Stimulated activated CD4-positive, alpha-beta T cell treated with anti-CD3 and anti-CD28 coated beads, Interleukin-1b, Interleukin-23, amount 100 ng/mL, for 4 hours (primary cell): ENCODE results near the gene ALK.

Experiments used
- DNase-seq, 2 donors: peaks; one replicate each; pipeline ENCODE4 v3.0.0-alpha.2; 2020; ENCODE audit warnings: low read depth in 2 of 2

ALK gene

DNA sequence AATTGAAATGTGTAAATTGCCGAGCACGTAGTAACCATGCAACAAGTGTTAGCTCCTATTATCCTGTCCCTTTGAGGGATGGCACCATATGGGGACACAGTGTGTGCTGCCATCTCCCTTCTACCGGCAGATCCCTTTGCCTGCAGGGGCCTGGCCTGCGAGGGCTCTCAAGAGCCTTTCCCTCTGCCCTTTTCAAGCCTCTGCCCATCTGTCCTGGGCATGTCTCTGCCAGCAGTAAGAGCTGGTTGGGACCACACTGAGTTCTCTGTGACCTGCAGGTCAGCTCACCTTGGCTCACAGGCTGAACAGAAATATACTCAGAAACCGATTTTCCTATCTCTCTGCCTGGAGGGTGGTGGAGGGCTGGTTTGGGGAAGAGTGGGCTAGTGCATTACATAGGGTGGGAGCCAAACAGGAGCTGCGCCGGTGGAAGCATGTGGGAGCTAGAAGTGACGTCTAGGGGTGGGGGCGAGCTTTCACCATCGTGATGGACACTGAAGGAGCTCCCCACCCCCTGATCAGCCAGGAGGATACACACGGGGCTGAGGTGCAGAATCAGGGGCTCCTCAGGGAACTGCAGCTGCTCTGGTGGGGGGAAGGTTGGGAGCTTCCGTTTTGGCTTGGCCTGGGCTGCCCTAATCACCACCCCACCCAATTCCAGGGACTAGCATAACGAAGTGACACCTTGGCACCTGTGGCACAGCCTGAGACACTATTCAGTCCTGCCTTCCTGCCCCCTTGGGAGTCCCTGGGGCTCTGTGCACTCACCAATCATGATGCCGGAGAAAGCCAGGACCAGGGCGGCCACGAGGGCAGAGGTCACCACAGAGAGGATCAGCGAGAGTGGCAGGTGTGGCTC, 696.5 kb downstream of the ALK start:
- DNase-seq: no peak

DNA sequence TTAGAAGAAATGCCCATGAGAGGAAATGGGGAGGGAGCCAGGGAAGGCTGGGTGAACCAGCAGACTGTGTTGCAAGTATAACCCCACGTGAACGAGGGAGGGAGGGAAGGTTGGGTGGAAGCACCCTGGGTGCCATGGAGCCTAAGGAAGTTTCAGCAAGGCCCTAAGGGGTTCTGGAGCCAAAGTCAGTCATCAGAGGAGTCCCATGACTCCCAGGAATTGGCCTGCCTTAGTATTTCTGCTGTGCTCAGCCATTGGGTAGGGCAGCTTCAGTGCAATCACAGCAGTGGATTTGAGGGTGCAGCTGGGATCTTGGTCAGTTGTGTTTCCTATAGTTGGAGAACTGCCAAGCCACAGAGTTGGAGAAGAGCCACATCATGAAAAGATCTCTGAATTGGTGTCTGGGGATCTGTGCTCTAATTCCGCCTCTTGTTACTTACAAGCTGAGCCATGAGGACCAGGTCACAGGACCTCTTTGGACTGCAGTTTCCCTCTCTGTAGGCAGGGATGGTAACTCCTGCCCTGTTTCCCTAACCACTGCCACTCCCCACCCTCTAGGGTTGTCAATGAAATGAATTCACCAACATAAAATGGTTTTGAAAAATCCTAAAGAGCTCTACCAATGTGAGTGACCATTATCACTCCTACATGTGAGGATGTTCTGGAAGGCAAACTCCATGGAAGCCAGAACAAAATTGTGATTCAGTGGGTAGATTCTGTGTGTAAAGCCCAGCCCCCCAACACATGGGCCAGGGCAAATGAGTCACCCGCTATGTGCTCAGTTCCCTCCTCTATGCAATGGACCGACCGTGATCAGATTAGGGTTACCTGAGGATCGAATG, 697.3 kb downstream of the ALK start:
- no peak for DNase-seq

GRCh38 chr2:29223257-29223656, 698.1 kb downstream of the ALK start:
- DNase-seq: no peak

DNA sequence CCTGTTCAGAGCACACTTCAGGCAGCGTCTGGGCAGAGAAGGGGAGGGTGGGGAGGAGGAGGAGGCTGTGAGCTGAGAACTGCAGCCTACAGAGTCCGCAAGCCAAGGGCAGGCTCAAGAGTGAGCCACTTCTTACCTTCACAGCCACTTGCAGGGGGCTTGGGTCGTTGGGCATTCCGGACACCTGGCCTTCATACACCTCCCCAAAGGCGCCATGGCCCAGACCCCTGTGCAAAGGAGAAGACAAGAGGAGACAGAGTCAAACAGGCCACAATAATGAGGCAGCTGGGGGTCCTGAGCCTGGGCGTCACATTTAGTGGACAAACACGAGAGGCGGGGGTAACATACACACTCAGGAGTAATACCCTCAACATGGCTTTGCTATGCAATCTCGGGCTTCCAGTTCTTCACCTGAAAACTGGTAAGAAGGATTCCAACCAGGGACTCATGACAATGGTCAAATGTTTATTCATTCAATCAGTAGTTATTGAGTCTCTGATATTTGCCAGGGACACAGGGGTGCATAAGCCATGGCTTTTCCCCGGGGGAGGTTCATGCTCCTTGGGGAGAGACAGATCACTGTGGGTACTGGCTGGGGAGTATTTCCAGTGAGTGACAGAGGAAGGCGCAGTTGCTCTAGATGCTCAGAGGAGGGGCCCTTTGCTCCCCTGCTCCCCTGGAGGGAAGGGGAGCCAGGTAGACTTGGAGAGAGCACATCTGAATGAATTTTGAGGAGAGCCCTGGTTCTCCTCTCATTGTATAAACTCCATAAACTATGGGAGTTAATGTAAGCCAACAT, 698.8 kb downstream of the ALK start:
- DNase-seq: no peak

DNA sequence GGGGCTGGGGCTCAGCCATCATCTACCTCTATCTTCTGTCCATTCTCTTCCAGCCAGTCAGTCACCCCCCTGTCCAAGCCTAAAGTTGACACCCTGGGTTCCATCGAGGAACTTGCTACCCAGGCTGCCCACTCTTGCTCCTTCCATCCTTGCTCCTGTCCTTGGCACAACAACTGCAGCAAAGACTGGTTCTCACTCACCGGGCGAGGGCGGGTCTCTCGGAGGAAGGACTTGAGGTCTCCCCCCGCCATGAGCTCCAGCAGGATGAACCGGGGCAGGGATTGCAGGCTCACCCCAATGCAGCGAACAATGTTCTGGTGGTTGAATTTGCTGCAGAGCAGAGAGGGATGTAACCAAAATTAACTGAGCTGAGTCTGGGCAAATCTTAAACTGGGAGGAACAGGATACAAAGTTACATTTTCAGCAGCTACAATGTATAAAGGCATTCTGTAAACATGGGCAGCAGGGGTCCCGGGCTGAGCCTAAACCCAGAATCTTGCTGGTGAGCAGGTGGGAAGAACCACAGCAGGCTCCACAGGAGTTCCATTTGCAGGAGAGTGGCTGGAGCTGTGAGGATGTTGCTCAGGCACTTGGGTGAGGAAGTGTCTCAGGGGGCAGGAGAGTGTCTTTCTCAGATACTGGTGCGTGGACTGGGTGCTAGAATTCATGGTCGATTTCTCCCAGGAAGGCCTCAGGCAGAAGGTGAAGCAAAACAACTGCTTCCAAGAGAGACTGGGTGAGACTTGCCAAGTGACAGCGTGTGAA, 700.7 kb downstream of the ALK start:
- DNase-seq: no peak

DNA sequence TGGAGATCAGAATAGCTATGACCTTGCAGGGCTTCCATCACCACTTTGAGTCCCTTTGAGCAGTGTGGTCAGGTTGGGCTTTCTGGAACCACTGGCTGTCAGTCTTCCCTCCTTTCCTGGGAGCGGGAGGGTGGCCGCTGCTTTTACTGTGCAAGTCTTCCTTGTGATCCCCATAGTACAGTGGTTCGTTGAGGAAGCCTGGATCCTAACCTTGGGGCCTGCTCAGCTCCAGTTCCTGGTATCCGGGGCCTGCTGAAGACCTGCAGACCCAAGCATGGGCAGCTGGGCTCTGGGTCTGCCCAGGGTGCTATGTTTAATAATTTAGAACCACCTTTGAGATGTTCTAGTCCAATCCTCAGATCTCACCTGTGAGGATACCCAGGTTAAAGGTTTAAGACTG, 702.0 kb downstream of the ALK start:
- DNase-seq: no peak

DNA sequence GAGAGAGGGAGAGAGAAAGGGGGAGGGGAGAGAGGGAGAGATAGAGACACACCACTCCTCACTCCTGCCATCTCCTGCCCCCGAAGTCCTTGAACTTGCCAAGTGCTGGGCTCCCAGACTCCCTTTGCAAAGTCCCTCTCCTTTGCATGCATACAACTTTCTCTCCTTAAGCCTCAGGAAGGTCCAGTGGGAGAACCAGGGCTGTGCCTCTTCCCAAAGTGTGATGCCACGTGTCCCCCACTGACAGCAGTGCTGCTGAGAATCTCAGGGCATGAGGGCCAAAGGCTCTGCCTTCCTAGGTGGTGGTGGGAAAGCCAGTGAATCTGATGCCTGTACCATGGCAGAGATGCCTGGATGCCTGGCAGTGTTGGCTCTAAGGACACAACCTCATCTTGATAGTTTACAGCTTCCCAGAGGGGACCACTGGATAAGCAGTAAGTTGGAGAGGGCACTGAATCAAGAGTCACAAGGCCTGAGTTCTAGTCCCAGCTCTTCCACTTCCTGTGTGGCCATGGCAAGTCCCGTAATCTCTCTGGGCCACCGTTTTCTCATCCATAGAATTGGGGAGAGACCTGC, 702.7 kb downstream of the ALK start:
- no peak for DNase-seq

DNA sequence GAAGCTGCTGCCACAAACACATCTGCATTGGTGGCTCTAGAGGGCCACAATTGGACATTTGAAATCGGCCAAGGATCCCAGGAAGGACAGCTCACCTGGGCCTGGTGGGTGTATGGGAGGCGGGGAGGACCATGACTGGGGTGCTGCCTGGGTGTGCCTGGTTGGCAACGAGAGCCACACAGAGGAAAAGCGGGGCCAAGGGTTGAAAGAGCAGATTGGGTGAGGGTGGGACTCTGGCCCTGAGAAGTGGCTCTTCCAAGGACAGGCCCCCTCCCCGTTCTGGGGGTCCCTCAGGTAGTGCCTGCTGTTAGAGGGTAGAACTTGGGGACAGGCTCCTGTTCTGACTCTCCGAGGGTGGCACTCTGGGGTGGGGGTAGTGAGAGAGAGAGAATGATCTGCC, 703.3 kb downstream of the ALK start:
- no peak for DNase-seq

- no peak for DNase-seq
These were observed 704.8 kb downstream of the ALK start for GRCh38 chr2:29216609-29216909.

DNA sequence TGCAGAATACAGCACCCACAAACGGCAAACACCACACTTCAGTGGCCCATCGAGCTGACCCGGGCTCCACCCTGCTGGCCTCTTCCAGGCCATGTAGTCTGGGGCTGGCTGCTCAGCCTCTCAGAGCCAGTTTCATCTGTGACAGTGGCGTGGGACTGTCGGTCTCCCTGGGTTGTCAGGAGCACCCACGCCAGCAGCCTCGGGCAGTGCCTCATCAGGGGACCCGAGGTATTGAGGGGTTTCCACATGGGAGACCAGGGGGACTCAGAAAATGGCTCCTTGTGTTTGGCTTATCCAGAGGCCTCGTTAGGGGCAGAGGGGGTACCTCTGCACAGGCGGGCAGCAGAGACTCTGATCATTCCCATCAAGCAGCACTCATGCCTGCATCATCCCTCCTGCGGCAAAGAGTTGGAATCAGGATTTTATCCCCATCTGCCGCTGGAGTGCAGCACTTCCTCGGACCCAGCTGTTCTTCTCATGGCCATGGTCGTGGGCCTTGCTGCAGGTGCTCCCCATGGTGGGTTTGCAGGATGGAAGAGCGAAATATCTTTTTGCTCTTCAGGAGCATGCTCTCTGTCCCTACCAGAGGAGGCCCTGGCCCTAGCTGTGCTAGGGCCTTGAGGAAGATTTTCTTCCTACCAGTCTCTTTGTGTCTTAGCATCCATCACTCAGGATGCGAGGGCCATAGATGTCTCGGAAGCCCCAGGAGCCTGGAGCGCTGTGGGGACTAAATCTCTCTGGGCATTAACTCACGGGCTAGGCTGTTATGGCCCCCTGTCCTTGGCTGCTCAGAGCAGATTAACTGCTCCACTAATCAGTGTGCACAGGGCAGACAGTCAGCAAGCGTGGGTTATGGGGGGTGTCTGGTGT, 705.4 kb downstream of the ALK start:
- no peak for DNase-seq

DNA sequence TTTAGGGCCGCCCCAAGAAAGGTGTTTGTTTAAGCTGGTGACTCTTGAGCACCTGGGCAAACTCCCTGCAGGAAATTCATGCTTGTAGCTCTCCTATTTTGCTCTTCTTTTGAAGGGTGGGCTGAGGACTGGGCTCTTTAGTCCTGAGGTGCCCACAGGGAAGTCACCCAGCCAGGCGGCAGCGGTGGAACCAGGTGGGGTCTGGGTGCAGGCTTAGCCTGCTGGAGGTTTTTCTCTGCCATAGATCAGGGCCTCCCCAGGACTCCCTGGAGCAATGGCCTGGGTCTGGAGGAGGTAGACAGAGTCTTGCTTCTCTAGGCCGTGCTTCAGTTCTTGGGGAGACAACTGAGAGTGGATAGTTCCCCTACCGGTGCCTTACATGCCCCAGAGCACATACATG, 706.3 kb downstream of the ALK start:
- DNase-seq: no peak

GRCh38 chr2:29213888-29214291, 707.5 kb downstream of the ALK start:
- DNase-seq: no peak

GRCh38 chr2:29212009-29212408, 709.4 kb downstream of the ALK start:
- DNase-seq: no peak

- DNase-seq: no peak
These were observed 711.8 kb downstream of the ALK start for GRCh38 chr2:29209551-29209950.

GRCh38 chr2:29207352-29208148, 713.8 kb downstream of the ALK start:
- no peak for DNase-seq

DNA sequence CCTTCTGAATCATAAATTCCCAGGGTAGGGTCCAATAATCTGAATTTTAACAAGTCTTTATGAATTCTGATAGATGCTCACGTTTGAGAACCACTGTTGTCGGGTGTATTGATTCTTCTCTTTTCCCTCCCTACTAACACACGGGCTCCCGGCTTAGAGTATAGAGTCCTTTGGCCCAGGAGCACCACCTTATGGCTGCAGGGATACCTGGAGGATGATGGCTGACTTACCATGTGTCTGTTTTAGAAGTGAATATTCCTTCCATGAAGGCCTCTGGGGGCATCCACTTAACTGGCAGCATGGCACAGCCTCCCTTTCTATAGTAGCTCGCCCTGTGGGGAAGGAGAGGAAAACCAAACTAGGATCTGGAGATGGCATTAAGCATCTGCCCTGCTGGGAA, 714.4 kb downstream of the ALK start:
- DNase-seq: no peak

GRCh38 chr2:29202819-29203495, 718.4 kb downstream of the ALK start:
- no peak for DNase-seq

DNA sequence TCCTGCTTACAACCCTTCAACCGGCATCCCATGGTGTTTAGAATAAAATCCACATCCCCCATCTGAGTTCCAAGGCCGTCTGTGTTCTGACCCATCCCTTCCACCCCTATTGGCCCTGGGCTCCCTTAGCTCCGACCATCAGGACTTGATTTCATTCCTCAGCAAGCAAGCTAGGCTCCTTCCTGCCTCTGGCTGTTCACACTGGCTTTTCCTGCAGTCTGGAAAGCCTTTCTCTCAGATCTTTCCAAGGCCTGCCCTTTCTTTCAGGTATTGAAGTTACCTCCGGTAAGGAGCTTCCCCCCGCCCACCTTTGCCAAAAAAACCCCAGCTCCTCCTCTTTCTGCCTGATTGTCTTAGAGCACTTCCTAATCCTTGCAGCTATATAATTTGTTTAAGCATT, 719.4 kb downstream of the ALK start:
- DNase-seq: no peak
